ENCODE measurements around the gene MTCL1. TPM values are rescaled to one million over a fixed set of nuclear protein-coding genes. Genes with fewer than 3 reads are reported as not detected.

MTCL1 gene
- total RNA-seq, 1 donor from 2014 or later: 10.0 TPM

DNA sequence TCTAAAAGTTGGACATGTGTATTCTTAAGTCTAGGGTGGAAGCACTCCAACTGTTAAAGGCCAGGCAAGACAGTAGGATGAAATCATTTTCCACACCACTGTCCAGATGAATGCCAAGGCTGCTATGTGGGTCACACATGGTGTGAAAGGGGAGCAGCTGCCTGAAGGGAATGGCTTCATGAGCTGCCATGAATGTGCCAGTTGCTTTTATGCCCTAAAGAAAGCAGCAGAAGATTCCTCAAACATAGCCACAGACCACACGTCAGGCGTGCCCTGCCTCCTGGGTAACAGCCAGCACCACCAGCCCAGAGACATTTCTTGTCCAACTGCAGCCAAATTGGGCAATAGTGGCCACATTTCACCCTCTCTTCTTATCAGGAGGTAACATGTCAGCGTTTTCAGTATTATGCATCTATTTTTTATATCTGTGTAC lies 130.2 kb downstream of the MTCL1 start:
- no peaks in the 10 kb centered on the region for H3K27me3 ChIP-seq (ENCODE audit: control insufficient read depth, insufficient read depth, low read length)
- H3K36me3 ChIP-seq (ENCODE audit: control insufficient read depth, insufficient read depth, low read length): no peaks in the 10 kb centered on the region
- DNase-seq (ENCODE audit: low read depth) (peak; percentile 15), FAIRE-seq (peak; percentile 55)
- no peak for TF ChIP-seq CTCF (IDR thresholded peaks at IDR 0.05; ENCODE audit: insufficient read depth, low read length, severe bottlenecking)
- no peak overlapping the region for H3K4me3 ChIP-seq (ENCODE audit: low read depth, low read length)

GRCh38 chr18:8839281-8839680 lies 133.9 kb downstream of the MTCL1 start:
- no peaks in the 10 kb centered on the region for H3K36me3 ChIP-seq (ENCODE audit: control insufficient read depth, insufficient read depth, low read length)
- FAIRE-seq (no peak), DNase-seq (ENCODE audit: low read depth) (no peak)
- H3K27me3 ChIP-seq (ENCODE audit: control insufficient read depth, insufficient read depth, low read length): no peaks in the 10 kb centered on the region
- TF ChIP-seq CTCF (IDR thresholded peaks at IDR 0.05; ENCODE audit: insufficient read depth, low read length, severe bottlenecking): no peak
- H3K4me3 ChIP-seq (ENCODE audit: low read depth, low read length): no peak overlapping the region

- DNase-seq (ENCODE audit: low read depth): peak; percentile 33
- FAIRE-seq: no peak
- Histone ChIP-seq H3K36me3 (ENCODE audit: control insufficient read depth, insufficient read depth, low read length) (no peaks in the 10 kb centered on the region), H3K4me3 (ENCODE audit: low read depth, low read length) (no peak overlapping the region), H3K27me3 (ENCODE audit: control insufficient read depth, insufficient read depth, low read length) (no peaks in the 10 kb centered on the region)
- TF ChIP-seq CTCF (IDR thresholded peaks at IDR 0.05; ENCODE audit: insufficient read depth, low read length, severe bottlenecking): no peak
Observed at GRCh38 chr18:8841781-8842485, 136.6 kb downstream of the MTCL1 start.

DNA sequence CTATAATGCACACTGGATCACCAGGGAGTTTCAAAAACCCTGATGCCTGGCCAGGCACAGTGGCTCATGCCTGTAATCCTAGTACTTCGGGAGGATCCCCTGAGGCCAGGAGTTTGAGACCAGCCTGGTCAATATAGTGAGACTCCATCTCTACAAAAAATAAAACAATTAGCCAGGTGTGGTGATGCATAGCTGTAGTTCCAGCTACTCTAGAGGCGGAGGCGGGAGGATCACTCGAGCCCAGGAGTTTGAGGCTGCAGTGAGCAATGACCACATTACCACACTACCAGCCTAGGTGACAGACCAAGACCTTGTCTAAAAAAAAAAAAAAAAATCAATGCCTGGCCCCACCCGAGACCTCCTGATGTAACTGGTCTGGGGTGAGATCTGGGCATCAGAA lies 137.2 kb downstream of the MTCL1 start:
- Histone ChIP-seq H3K4me3 (ENCODE audit: low read depth, low read length) (no peak overlapping the region), H3K27me3 (ENCODE audit: control insufficient read depth, insufficient read depth, low read length) (no peaks in the 10 kb centered on the region), H3K36me3 (ENCODE audit: control insufficient read depth, insufficient read depth, low read length) (no peaks in the 10 kb centered on the region)
- DNase-seq (ENCODE audit: low read depth): no peak
- TF ChIP-seq CTCF (IDR thresholded peaks at IDR 0.05; ENCODE audit: insufficient read depth, low read length, severe bottlenecking): no peak
- FAIRE-seq: no peak

DNA sequence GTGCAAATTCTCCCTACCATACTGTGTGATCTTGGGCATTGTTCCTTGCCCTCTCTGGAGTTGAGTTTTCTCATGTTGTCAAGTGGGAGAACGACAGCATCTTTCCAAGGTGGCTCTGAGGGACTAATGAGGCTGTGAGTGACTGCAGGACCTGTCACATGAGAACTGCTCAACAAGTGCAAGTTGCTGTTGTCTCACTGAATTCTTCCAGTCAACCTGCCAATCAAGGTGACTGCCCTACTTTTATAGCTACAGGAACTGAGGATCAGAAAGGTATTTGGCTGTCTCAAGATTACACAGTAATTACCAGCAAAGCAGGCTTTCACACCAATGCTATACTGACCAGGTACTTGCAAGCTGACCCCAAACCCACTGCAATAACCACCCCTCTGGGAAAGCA lies 137.6 kb downstream of the MTCL1 start:
- FAIRE-seq (no peak), DNase-seq (ENCODE audit: low read depth) (no peak)
- no peaks in the 10 kb centered on the region for H3K27me3 ChIP-seq (ENCODE audit: control insufficient read depth, insufficient read depth, low read length)
- H3K4me3 ChIP-seq (ENCODE audit: low read depth, low read length): no peak overlapping the region
- TF ChIP-seq CTCF (IDR thresholded peaks at IDR 0.05; ENCODE audit: insufficient read depth, low read length, severe bottlenecking): no peak
- no peaks in the 10 kb centered on the region for H3K36me3 ChIP-seq (ENCODE audit: control insufficient read depth, insufficient read depth, low read length)

- no peak for TF ChIP-seq CTCF (IDR thresholded peaks at IDR 0.05; ENCODE audit: insufficient read depth, low read length, severe bottlenecking)
- H3K36me3 ChIP-seq (ENCODE audit: control insufficient read depth, insufficient read depth, low read length): no peaks in the 10 kb centered on the region
- H3K27me3 ChIP-seq (ENCODE audit: control insufficient read depth, insufficient read depth, low read length): no peaks in the 10 kb centered on the region
- no peak for FAIRE-seq
- H3K4me3 ChIP-seq (ENCODE audit: low read depth, low read length): no peak overlapping the region
- no peak for DNase-seq (ENCODE audit: low read depth)
Observed at GRCh38 chr18:8844721-8845148, 139.4 kb downstream of the MTCL1 start.

Data from bronchial epithelial cell (primary cell).